Measurements from ENCODE around the gene MROH2B. TPM values are rescaled to one million over a fixed set of nuclear protein-coding genes. Genes with fewer than 3 reads are reported as not detected.
A peak's percentile ranks its signal among the peaks of the same experiment; 100 is the strongest.

MROH2B gene
- total and polyA plus RNA-seq, 10 donors = not detected

GRCh38 chr5:40999142-40999541 is 72.0 kb downstream of the MROH2B start:
- WGBS, 5 donors = 67 to 89% (median 85%) methylated on average over 1 of the region's 1 CpG
- H3K27ac ChIP-seq = no peak overlapping the region
- DNase-seq = no peak
- H3K27me3 ChIP-seq (replicated peaks in 1 of 7) = no peaks in the 10 kb centered on the region
- intact Hi-C loops (cut with DNase I; ENCODE audit: low total_unique reads) = no loop called here
- no peaks in the 10 kb centered on the region for H3K4me1 ChIP-seq
- no peak overlapping the region for H3K4me3 ChIP-seq
- no peaks in the 10 kb centered on the region for H3K36me3 ChIP-seq
- H3K9me3 ChIP-seq = no peaks in the 10 kb centered on the region
- no peak for TF ChIP-seq POLR2AphosphoS5 (IDR thresholded peaks at IDR 0.05)
- TF ChIP-seq POLR2A (IDR thresholded peaks at IDR 0.05) = no peak
- TF ChIP-seq, protein P1, sequence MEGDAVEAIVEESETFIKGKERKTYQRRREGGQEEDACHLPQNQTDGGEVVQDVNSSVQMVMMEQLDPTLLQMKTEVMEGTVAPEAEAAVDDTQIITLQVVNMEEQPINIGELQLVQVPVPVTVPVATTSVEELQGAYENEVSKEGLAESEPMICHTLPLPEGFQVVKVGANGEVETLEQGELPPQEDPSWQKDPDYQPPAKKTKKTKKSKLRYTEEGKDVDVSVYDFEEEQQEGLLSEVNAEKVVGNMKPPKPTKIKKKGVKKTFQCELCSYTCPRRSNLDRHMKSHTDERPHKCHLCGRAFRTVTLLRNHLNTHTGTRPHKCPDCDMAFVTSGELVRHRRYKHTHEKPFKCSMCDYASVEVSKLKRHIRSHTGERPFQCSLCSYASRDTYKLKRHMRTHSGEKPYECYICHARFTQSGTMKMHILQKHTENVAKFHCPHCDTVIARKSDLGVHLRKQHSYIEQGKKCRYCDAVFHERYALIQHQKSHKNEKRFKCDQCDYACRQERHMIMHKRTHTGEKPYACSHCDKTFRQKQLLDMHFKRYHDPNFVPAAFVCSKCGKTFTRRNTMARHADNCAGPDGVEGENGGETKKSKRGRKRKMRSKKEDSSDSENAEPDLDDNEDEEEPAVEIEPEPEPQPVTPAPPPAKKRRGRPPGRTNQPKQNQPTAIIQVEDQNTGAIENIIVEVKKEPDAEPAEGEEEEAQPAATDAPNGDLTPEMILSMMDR (IDR thresholded peaks at IDR 0.05 in 8 of 11, conservative IDR thresholded peaks at IDR 0.05 in 3 of 11) = no peak

DNA sequence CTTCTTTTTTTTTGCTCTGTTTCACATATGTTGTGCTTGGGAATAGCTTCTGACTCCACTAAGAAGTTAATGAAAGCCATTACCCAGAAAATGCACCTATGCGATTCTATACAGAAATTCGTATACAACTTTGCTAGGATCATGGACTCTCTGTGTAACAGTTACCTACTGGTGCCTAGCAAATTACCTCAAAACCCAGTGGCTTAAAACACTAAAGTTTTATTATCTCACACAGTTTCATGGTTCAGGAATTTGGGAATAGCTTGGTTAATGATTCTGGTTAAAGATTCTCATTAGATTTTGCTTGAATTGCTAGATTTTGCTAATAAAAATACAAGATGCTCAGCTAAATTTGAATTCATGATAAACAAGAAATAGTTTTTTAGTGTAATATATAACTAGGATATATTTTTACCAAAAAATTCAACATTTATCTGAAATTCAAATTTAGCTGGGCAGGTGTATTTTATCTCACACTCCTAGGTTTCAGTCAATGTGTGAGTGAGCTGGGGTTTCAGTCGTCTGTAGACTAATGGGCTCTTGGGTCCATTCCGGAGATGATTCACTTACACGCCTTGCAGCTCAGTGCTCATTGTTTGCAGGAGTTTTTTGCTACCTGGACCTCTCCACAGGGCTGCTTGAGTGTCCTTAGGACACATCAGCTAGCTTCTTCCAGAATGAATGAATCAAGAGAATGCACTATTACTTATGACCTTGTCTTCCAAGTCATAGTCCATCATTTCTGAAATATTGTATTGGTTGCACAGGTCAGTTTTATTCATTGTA is 75.1 kb downstream of the MROH2B start:
- 88 to 97% (median 92%) methylated on average over 5 of the region's 5 CpGs for WGBS, 5 donors
- Histone ChIP-seq H3K4me3 (no peak overlapping the region), H3K27me3 (replicated peaks in 1 of 7) (no peaks in the 10 kb centered on the region), H3K9me3 (no peaks in the 10 kb centered on the region), H3K4me1 (no peaks in the 10 kb centered on the region), H3K27ac (no peak overlapping the region), H3K36me3 (no peaks in the 10 kb centered on the region)
- DNase-seq = no peak
- intact Hi-C loops (cut with DNase I; ENCODE audit: low total_unique reads) = no loop called here
- TF ChIP-seq POLR2A (IDR thresholded peaks at IDR 0.05) = no peak
- no peak for TF ChIP-seq POLR2AphosphoS5 (IDR thresholded peaks at IDR 0.05)
- TF ChIP-seq, protein P1 (IDR thresholded peaks at IDR 0.05 in 8 of 11, conservative IDR thresholded peaks at IDR 0.05 in 3 of 11) = no peak

- peaks cover 0 to 8% (median 5%) of the 10 kb centered on the region in 8 donors for H3K9me3 ChIP-seq
- TF ChIP-seq POLR2A (IDR thresholded peaks at IDR 0.05) (no peak), POLR2AphosphoS5 (IDR thresholded peaks at IDR 0.05) (no peak)
- TF ChIP-seq, protein P1 (IDR thresholded peaks at IDR 0.05 in 8 of 11, conservative IDR thresholded peaks at IDR 0.05 in 3 of 11) = no peak
- no peak for DNase-seq
- H3K4me1 ChIP-seq = peaks cover 0 to 6% (median 0%) of the 10 kb centered on the region in 6 donors
- intact Hi-C loops (cut with DNase I; ENCODE audit: low total_unique reads) = no loop called here
- peak overlapping the region in 7 of 8 donors; percentile 41 to 68 (median 59) for H3K27ac ChIP-seq
- no peaks in the 10 kb centered on the region for H3K27me3 ChIP-seq (replicated peaks in 1 of 7)
- no peaks in the 10 kb centered on the region for H3K36me3 ChIP-seq
- 53 to 74% (median 67%) methylated on average over 5 of the region's 5 CpGs for WGBS, 5 donors
- no peak overlapping the region for H3K4me3 ChIP-seq
Measured at GRCh38 chr5:40991981-40992559, 79.1 kb downstream of the MROH2B start.

Data from spleen (tissue), 11 donors.